NCI-H82 treated with DMSO at 0.1 percent for 48 hours (cell line): ENCODE measurements around the gene SRGAP3.

ENCODE experiments used
- DNase-seq: peaks from one replicate; lab custom pipeline; 2025; ENCODE audit not compliant: unreplicated experiment; lab: John Stamatoyannopoulos, UW

SRGAP3 gene

GRCh38 chr3:9064850-9065249, 184.6 kb downstream of the SRGAP3 start:
- DNase-seq = no peak

GRCh38 chr3:9064251-9064650, 185.2 kb downstream of the SRGAP3 start:
- DNase-seq = no peak

- no peak for DNase-seq
These were observed 186.9 kb downstream of the SRGAP3 start for GRCh38 chr3:9062570-9062969.

- no peak for DNase-seq
These were observed 187.8 kb downstream of the SRGAP3 start for GRCh38 chr3:9061634-9062033.

- DNase-seq = no peak
These were observed 189.7 kb downstream of the SRGAP3 start for GRCh38 chr3:9059489-9060400.

GRCh38 chr3:9056581-9056980, 192.9 kb downstream of the SRGAP3 start:
- no peak for DNase-seq

- no peak for DNase-seq
These were observed 201.7 kb downstream of the SRGAP3 start for GRCh38 chr3:9047452-9048346.

GRCh38 chr3:9045371-9045770, 204.1 kb downstream of the SRGAP3 start:
- DNase-seq = no peak

- DNase-seq = no peak
These were observed 206.4 kb downstream of the SRGAP3 start for GRCh38 chr3:9043063-9043462.

- no peak for DNase-seq
These were observed 207.8 kb downstream of the SRGAP3 start for GRCh38 chr3:9041626-9042025.

GRCh38 chr3:9040996-9041395, 208.4 kb downstream of the SRGAP3 start:
- no peak for DNase-seq

GRCh38 chr3:9037144-9037711, 212.2 kb downstream of the SRGAP3 start:
- no peak for DNase-seq

- DNase-seq = no peak
These were observed 212.9 kb downstream of the SRGAP3 start for GRCh38 chr3:9036404-9037131.

- DNase-seq = no peak
These were observed 213.5 kb downstream of the SRGAP3 start for GRCh38 chr3:9035961-9036360.

GRCh38 chr3:9035473-9035872, 214.0 kb downstream of the SRGAP3 start:
- no peak for DNase-seq

- DNase-seq = no peak
These were observed 215.6 kb downstream of the SRGAP3 start for GRCh38 chr3:9033867-9034266.

GRCh38 chr3:9032231-9032777, 217.1 kb downstream of the SRGAP3 start:
- no peak for DNase-seq

GRCh38 chr3:9030034-9030433, 219.4 kb downstream of the SRGAP3 start:
- no peak for DNase-seq

- DNase-seq = no peak
These were observed 221.3 kb downstream of the SRGAP3 start for GRCh38 chr3:9028134-9028533.

- DNase-seq = no peak
These were observed 223.0 kb downstream of the SRGAP3 start for GRCh38 chr3:9026320-9027045.
